ENCODE results near the gene STK10.

The STK10 gene

DNA sequence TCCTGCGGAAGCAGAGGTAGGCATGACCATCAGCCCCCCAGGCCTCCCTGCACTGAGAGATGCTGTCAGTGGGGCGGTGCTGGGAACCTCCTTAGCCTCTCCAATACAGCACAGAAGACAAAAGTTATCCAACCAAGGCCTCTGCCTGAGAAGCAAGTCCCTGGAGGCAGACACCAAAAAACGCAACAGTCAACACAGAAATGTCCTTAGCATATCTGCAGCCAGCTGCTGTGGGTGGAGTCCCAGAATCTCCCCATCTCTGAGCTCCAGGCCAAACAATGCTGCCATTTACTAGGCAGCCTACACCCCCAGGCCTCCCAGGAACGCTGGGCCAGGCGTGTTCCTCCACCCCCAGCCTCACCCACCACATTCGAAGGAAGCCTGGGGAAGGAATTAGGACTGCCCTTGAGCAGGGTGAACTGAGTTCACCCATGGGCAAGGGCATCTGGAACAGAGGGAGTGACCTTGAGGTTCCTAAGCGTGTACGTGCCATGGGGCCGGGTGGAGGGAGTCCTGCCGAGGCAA lies 43.7 kb downstream of the STK10 start:
- DNase-seq (ENCODE audit: low read depth, low spot score), result no peak

DNA sequence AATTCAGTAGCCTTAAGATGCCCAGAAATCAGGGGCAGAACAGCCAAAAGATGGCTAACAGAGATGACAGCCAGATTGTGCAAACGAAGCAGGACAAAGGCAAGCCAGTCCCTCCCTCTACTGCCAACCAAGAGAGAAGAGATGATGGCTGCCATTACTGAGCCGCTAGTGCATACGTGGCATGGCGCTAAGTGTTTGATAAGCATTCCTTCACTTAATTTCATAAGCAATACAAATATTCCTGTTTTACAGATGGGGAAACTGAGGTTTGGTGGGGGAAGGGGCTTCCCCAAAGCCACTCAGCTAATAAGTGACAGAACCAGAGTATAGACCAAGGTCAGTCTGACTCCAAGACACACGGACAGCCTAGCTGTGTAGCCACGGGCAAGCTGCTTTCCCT lies 44.1 kb downstream of the STK10 start:
- DNase-seq (ENCODE audit: low read depth, low spot score), result no peak

DNA sequence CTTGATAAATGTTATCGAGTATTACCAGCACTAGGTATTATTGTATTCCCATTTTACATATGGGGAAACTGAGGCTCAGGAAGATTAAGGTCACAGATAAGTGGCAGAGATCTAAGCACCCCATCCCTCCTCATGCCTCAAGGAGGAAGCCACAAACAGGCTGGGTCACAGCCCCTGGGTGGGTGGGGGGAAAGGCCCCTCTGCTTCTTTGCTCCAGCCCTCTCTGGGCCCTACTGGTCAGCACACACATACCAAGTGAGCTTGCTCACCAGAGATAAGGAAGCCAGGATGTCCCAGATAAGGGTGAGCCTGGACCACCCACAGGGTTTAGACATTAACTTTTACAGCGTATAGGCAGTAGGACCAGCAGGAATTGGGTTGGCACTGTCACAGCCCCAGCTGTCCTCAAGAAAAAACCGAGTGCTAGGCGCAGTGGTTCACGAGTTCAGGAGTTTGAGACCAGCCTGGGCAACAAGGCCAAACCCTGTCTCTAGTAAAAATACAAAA lies 45.3 kb downstream of the STK10 start:
- no peak for DNase-seq (ENCODE audit: low read depth, low spot score)

DNA sequence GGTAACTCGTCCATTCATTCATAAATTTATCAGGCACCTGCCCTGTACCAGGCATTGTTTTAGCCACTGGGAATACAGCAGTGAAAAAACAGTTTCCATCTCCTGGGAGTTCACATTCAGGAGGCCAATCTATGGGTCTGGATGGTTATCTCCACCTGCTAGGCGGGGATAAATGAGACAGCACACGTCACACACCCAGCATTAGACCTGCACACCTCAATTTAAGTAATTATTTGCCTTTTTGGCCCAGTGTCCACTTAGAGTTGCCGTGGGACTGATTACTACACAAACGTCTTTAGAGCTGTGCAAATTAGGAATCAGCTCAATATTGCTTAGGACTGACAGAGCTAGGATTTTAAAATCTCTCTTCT lies 46.1 kb downstream of the STK10 start:
- DNase-seq (ENCODE audit: low read depth, low spot score), result no peak

DNA sequence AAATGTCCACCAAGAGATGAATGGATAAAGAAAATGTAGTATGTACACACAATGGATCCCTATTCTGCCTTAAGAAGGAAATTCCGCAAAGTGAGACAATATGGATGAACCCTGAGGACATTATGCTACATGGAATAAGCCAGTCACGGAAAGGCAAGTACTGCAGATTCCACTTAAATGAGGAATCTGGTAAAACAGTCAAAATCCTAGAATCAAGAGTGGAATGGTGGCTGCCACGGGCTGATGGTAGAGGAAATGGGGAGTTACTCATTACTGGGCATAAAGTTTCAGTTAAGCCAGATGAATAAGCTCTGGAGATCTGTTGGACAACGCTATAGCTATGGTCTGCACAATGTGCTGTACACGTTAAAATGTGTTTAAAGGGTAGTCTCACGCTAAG lies 47.2 kb downstream of the STK10 start:
- DNase-seq (ENCODE audit: low read depth, low spot score), result no peak

DNA sequence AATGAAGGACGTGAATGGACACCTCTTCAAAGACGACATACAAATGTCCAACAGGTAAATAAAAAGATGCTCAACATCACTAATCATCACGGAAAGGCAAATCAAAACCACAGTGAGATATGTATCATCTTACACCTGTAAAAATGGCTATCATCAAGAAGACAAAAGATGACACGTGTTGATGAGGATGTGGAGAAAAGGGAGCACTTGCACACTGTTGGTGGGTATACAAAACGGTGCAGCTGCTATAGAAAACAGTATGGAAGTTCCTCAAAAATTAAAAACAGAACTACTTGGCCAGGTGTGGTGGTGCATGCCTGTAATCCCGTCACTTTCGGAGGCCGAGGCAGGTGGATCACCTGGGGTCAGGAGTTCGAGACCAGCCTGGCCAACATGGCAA lies 47.9 kb downstream of the STK10 start:
- no peak for DNase-seq (ENCODE audit: low read depth, low spot score)

DNA sequence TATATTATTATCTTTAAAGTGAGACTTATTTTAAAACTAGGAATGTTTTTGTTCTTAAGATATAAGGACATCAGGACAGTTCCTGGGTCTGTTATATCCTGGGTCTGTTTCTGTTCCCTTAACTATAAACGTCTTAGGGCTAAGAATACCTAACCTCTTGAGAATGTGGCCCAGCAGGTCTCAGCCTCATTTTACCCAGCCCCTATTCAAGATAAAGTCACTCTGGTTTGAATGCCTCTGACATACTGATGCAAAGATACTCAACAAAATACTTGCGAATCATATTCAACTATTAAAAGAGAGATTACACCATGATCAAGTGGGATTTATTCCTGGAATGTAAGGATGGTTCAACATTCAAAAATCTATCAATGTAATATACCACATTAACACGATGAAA lies 51.0 kb downstream of the STK10 start:
- no peak for DNase-seq (ENCODE audit: low read depth, low spot score)

DNA sequence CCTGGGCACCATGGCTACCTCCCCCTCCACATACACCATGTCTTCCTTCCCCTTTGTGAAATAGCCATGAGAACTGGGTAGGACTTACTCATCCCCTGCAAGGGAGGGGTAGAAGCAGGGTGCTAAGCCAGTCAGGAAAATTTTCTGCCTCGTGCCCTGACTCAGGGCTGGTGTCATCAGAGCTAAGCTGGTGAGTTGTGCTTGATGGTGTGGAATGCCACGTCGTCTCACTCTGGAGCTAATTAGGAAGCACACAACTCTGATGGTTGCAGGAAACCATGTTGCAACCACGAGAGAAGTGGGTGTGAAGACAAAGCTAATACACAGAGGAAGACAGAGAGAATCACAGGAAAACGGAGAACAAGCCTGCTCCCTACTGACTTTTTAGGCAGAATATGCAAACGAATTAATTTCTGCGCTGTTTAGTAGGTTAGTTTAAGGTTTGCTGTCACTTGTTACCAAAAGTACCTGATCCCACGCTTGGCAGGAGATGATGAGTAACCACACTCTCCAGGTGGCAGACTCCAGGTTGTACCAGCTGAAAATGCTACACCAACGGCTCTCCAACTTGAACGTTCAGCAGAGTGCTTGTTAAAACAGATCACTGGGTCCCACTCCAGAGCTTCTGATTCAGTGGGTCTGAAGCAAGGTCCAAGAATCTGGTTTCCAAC lies 54.5 kb downstream of the STK10 start:
- DNase-seq (ENCODE audit: low read depth, low spot score), result no peak

DNA sequence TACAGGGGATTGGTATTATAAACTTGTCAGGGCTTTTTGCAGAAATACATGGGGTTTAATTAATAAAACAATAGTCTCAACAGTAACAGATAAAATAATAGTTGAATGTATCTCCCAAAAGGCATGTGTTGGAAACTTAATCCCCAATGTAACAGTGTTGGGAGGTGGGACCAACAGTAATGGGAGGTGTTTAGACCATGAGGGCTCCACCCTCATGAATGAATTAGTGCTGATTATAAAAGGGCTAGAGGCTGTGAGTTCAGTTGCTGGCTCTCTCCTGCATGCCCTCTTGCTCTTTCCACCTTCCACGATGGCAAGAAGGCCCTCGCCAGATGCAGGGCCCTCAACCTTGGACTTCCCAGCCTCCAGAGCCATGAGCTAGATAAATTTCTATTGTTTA lies 56.3 kb downstream of the STK10 start:
- no peak for DNase-seq (ENCODE audit: low read depth, low spot score)

DNA sequence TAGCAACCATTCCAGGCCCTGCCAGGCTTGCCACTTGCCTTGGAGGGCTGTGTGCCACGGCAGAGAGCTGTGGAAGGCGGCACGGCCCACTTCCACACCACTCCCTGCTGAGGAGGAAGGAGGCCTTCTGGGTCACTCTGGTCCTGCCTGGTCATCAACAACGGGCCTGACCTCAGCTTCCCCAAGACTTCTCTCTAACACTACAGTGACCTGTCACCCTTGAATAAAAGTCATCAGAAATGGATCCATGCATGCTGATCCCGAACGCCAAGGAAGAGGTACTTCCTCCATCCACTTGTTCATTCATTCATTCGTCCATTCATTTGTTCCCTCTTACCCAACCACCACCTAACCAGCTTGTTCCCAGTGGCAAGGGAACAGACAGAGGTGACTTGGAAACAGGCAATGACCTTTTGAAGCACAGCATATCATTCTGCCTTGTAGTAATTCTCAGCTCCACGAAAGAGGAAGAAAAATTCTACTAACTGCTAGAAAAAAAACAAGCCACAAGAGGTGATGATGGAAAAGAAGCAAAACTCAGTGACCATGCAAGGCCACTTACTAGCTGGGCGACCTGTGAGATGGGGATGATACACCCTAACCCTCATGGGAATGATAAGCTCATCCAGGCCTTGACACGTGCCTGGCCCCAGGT lies 58.6 kb downstream of the STK10 start:
- no peak for DNase-seq (ENCODE audit: low read depth, low spot score)

DNA sequence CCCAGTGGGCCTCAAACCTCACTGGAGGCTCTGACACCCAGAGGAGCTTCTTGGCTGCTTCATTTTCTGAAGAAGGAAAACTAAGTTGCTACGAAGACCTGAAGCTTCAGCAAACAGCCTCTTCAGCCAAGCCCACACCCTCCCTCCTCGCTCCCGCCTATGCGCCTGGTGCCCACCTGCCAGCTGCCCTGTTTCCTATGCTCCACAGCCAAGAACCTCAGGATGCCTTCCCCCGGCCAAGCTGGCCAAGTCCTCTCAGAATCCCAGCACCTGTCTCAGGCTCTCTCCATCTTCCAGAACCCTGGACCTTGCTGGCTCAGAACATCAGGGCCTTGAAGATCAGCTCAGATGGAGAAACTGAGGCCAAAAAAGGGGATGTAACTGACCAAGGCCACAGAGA lies 60.4 kb downstream of the STK10 start:
- DNase-seq (ENCODE audit: low read depth, low spot score), result no peak

DNA sequence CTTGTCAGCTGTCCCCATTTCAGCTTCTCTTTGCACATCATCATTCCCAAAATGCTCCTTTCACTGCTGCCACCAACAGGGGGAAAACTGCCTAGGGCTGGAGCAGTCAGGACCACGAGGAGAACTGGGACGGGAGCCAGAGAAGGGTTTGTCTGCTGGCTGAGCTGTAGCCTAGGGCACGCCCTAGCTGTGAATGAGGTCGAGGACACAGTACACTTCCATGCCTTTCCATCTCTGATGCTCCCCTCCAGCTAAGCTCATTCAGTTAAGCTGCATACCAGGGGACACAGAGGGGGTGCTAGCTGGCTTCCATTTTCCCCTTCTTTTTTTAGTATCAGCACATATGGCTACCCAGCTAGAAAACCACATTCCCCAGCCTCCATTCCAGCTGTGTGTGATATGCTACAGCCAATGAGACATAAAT lies 64.7 kb downstream of the STK10 start:
- DNase-seq (ENCODE audit: low read depth, low spot score), result no peak

DNA sequence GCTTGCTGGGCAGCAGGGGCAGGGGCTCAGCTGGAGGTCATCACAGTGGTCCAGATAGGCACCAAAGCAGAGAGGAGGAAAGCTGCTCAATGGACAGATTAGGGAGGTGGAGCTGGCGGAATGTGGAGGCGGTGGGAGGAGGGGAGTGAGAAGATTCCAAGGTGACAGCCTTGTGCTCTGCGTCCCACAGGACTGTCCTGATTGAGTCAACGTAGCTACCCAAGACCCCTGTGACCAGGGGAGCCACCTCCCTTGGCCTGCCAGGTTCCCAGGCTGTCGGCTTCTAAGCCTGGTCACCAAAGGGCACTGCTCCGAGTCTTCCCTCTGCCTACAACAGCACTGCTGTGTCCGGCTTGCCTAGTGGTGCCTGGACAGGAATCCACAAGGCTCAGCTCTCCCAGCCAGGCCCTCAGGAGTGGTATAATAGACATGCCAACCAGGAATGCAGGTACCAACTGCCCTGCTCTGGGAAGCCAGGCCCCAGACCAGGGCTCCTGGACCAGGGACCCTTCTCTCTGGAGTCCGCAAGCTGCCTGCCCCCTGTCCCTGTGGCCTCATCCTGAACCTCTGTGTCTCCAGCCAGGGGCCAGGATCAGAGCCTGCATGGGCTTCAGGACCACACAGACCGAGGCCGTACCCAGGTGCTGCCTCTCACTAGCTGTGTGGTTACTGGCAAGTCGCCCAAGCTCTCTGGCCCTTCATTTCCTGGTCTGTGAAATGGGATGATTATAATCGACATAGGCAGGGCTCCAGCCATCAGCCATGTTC lies 67.9 kb downstream of the STK10 start:
- DNase-seq (ENCODE audit: low read depth, low spot score), result no peak

DNA sequence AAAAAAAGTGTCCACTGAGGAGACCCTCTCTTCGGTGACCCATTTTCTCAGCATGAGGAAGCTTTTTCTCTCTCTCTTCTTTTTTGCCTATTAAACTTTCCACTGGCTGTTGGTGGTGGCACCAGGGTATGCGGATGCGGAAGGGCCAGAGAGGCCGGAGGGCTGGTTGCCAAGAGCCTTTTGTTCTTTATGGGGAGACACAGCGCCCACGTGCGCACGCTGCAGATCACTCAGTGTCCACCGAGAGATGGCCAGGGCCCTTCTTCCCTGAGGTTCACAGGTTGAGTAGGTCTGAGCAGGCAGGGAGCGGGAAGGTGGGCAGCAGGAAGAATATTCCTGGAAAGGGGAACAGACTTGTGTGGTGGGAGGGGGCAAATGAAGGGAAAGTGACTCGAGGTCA lies 69.1 kb downstream of the STK10 start:
- no peak for DNase-seq (ENCODE audit: low read depth, low spot score)

DNA sequence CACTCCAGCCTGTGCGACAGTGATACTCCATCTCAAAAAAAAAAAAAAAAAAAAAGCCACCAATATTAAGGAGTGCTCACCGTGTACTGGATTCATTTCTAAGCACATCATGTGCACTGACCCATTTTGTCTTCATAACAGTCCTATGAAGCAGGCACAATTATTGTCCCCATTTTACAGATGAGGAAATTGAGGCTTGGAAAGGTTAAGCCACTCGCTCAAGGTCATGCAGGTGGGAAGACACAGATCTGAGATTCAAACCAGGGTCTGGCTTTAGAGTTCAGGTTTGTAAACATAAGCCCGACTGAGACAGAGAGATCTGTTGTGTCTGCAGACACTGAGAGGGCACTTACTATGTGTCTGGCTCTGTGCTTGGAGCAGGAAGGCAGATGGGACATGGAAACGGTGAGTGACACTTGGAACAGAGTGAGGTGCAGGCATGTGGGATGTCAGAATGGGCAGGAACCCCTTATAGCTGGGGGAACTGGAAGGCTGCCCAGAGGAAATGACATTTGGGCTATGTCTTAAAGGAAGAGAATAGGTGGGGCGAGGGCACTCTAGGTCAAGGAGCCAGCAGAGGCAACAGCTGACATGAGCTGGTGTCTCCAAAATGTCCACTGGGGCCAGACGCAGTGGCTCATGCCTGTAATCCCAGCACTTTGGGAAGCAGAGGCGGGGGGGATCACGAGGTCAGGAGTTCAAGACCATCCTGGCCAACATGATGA lies 69.9 kb downstream of the STK10 start:
- DNase-seq (ENCODE audit: low read depth, low spot score), result no peak

DNA sequence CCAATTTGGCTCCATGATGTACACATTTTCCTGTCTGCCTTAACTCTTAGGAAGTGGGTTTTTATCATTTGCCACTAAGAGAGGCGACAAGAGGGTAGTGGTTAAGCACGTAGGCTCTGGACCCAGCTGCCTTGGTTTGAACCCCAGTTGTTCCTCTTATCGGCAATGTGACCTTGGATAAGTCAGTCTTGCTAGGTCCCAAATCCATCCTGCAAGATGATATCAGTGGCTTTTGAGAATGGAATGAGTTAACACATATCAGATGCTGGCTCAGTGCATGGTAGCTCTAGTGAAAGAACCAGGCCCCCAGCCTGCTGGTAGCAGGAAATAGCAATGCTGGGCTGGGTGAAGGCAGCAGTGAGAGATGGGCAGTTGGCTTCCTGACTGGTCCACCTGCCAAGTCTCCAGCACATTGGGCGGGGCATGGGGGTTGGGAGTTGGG lies 72.5 kb downstream of the STK10 start:
- no peak for DNase-seq (ENCODE audit: low read depth, low spot score)

DNA sequence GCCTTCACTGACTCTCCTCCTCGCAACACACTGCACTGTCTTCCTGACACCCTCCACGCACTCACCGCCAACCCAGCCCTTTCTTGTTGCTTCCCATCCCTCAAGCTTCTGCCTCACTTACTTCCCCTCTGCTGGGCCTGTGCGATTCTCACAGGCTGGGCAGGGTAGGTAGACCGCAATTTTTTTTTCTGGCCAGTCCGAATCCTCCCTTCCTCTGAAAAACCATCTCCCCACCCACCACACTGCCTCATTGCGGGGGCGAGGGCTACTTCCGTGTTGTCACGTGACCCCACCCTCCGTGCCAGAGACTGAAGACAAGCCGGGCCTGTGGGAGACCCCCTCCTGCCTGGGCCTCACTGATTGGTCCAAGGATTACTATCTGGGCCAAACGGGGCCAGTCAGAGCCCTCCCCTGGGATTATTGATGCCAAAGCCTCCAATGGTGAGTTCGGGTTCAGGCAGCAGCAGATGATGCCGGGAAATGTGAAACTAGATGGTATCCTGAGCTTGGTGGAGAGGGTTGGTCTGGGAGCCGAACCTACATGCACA lies 73.1 kb downstream of the STK10 start:
- DNase-seq (ENCODE audit: low read depth, low spot score), result no peak

DNA sequence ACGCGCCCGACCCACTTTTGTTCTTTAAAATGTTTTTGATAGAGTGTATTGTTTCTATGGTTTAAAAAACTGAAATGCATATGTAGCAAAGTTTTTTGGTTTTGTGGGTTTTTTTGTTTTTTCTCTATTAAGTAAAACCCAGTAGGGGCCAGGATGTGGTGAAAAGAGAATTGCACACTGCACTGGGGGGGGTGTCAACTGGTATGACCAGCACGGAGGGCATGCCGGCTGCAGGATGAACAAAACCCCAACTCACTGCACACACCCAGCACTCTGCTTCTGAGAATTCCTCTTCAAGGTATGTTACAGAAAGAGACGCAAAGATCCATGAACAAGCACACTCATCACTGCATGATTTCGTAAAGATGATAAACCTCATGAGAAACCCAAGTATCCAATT lies 75.0 kb downstream of the STK10 start:
- DNase-seq (ENCODE audit: low read depth, low spot score), result no peak

DNA sequence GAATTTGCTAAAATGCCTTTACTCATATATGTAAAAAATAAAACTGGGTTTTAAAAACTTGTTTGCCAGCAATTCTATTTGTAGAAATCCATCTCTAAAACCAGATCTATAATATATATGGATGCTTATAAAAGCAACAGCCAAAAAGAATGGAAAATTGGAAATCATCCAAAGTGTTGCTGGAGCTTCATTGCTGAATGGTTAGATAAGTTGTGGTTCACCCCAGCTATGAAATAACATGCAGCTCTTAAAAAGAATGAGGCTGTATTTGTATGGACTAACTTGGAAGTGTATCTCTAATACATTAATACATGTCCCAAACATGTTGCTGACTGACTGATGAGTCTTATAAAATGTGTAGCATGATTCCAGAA lies 76.2 kb downstream of the STK10 start:
- DNase-seq (ENCODE audit: low read depth, low spot score), result no peak

DNA sequence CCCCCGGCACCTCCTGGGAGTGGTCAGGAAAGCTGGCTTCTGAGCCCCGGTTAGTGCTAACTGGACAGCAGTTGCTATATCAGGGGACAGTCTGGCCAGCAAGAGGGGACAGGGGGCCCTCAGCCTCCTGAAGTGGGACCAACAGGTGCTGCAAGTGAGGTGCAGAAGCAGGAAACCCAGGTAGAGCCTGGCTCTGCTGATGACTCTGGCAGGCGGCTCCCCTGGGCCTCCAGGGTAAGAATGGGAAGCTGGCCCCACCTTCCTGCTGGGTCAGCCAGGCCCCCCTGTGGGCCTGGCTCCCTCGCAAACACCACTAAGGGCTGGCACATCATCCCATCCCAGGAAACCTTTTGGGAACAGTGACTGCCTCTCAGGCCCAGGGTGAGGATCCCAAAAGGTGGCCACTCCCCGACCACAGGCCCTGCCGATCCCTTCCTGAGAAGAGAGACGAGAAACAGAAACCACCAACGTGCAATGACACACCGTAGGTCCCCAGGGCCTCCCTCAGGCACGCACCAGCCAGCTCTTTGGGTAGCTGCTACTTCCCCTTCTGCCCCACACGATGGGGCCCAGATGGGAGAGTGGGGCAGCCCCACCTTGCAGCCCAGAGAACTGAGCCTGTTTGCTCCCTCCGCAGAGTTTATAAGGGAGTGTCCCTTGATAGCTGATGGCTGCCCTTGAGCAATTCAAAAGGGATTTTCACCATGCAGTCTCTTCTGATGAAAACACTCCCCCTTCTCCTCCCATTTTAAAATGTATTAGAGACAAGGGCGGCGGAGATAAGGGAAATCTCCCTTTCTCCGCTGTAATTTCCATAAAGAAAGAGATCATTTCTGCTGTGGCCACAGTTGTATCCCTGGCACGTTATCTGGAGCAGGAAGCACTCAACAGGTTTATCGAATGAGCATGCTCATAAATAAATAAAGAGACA lies 76.8 kb downstream of the STK10 start:
- DNase-seq (ENCODE audit: low read depth, low spot score), result no peak

All from iPS DF 19.7 (cell line).